Myocyte (in vitro differentiated cells): ENCODE results near the gene KATNB1. TPM values are rescaled to one million over a fixed set of nuclear protein-coding genes. Genes with fewer than 3 reads are reported as not detected.
"Not testable (repeated sequence)": the region's sequence is repeated elsewhere in the genome, so short reads cannot be mapped to it uniquely, and the experiment has no call there.

Source experiments
- DNase-seq: peaks from one replicate; pipeline ENCODE4 v3.0.0-alpha.2; 2012; ENCODE audit warnings: low read depth
- total RNA-seq: library from RNA; depleted of rRNA; stranded (reverse); fragments of >200 nt; gene quantifications from 2 replicates; pipeline ENCODE4 v1.2.3, GENCODE V29; 2014

Gene KATNB1
- total RNA-seq, 1 donor from 2014 or later = 51.3 TPM

DNA sequence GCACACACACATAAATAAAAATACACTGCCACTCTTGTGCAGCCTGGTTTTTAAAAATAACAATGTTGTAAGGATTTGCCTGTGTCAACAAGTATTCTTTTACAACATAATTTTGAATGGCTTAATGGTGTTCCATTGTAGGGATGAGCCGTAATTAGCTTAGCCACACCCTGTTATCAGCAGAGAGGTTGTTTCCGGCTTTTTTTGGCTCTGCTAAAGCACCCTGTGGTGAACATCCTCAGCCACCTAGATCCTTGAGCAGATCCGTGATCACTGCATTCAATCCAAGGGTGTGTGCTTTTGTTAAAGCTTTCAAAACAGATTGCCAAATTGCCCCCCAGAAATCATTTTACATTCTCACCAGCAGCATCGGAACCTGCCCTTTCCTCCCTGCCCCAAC lies 7.0 kb downstream of the KATNB1 start:
- DNase-seq = peak; percentile 67

GRCh38 chr16:57743458-57743857 lies 7.9 kb downstream of the KATNB1 start:
- peak; percentile 62 for DNase-seq

DNA sequence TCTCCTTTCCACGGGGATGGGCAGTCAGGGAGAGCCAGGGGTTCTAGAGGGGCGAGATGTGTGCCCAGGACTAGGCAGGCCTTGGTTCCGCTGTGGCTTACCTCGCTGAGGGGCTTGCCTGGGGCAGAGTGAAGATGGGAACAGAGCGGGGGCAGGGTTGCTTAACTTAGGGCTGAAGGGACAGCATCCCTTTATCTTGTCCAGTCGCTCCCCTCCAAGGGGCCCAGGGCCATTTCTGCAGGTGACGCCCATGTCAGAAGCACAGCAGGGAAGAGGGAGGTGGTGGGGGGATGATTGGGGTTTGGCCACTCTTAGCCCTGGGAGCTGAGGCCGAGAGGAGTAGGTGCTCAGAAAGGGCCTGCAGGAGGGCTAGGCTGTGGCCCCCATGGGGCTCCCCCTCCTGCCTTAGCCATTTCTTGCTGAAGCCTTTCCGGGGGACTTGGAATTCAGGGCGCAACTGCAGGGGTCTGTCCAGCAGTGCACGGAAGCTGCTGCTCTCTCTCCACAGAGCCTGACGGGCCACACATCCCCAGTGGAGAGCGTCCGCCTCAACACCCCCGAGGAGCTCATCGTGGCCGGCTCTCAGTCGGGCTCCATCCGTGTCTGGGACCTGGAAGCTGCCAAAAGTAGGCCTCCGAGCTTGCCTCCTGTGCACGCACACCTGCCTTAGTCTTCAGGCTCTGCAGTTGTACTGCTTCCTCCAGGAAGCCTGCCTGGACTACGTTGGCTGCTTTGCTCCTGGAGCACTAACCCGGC lies 8.5 kb downstream of the KATNB1 start:
- no peak for DNase-seq

DNA sequence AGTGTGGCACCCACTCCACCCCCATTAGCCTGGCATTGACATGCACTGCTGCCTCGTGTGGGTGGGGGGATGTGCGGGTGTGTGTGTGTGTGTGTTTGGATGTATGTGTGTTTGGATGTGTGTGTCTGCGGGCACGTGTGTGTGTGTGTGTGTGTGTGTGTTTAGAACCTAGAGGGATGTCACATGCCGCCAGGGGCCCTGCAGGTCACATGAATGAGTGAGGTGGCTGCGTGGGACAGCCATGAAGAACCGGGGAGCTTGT lies 9.0 kb downstream of the KATNB1 start:
- DNase-seq = no peak

DNA sequence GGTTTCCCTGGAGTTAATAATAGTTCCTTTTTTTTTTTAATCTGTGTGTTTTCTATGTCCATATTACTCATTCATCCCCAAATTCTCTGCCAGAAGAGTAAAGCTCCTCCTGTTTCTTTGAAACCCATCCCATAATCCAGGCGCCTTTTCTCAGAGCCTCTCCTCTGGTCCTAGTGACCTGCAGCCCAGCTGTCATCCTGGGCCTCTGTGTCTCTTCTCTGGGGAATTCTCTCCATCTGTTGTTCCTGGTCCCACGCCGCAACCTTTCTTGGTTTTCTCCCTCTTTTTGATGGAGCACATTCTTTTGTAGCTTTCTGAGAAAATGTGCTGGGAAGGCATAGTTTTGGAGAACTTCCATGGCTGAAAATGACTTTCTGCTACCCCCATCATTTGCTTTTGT lies 10.2 kb downstream of the KATNB1 start:
- DNase-seq = no peak

GRCh38 chr16:57746316-57746715 lies 10.7 kb downstream of the KATNB1 start:
- DNase-seq = not testable (repeated sequence)

DNA sequence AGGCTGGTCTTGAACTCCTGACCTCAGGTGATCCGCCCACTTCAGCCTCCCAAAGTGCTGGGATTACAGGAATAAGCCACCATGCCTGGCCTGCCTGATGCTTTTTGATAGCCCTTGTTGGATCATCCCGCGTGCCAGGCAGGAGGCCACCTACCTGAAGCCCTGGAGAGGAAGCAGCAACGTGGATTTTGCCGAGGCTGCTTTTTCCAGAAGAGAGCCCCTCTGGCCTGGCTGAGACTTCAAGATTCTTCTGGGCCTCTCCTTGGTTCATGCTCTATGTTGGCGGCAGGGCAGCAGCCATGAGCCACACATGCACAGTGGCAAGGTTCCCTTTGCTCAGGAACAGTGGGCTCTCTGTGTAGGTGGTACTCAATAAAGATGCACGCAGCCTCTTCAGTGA lies 11.5 kb downstream of the KATNB1 start:
- no peak for DNase-seq

DNA sequence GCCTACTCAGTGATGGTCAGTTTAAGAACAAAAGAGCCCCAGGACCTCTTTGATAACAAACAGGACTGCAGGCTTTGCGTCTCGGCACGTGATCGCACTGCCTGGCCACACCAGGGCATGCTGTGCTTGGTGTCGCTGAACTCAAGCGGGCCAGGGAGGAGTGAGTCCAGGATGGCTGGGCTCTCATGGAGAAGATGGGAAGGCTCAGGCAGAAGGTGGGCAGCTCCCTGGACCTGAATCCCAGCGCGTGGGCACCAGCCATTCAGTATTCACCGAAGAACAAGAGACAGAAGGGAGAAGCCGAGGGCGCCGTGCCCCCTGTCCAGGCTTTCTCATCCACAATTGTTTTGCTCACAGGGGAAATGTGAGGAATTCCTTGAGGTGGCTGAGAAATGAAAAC lies 11.9 kb downstream of the KATNB1 start:
- no peak for DNase-seq

- no peak for DNase-seq
Observed at GRCh38 chr16:57747996-57748395, 12.4 kb downstream of the KATNB1 start.

DNA sequence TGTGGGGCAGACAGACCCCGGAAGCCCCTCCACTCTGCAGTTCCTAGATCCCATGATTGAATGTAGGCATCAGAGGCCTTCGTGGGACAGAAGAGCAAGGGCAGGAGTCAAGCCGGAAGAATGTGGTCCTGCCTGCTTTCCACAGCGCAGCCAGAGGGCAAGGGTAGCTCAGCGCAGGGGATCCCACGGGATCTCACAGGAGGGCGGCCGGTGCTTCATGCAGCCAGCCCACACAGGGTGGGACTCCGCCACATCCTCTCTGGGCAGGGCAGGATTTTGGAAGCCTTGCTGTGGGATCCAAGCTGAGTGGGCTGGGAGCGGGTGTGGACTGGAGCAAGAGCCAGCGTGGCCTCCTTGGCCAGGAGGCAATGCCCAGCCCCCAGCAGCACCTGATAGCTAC lies 13.0 kb downstream of the KATNB1 start:
- DNase-seq = no peak

GRCh38 chr16:57749101-57749692 lies 13.6 kb downstream of the KATNB1 start:
- no peak for DNase-seq

- DNase-seq = no peak
Observed at GRCh38 chr16:57749856-57750452, 14.4 kb downstream of the KATNB1 start.

DNA sequence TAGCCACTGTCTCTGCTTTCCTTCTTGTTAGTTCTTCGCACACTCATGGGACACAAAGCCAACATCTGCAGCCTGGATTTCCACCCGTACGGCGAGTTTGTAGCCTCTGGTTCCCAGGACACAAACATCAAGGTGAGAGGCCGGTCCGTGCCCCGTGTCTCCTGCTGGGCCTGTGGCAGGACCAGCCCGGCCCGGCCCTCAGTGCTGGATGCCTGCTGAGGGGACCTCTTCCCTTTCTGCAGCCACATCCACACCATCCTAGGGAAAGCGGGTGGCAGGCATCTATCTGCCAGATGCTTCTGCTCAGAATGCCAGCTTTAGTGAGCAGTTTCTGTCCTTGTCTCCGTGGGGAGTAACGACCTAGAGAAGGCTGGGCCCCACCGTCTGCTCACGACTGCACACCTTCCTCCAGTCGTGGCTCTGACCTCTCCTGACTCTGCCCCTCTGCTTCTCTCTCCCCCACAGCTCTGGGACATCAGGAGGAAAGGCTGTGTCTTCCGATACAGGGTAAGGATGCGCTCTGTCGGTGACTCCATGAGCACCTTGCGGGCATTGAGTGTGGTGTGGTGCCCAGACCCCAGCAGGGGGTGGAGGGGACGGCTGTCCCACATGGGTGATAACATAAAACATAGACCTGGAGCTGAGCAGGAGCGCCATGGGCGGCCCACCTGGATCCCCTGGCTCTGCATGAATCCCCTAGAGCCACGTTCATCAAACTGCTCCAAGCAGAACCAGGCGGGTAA lies 15.4 kb downstream of the KATNB1 start:
- DNase-seq = no peak

DNA sequence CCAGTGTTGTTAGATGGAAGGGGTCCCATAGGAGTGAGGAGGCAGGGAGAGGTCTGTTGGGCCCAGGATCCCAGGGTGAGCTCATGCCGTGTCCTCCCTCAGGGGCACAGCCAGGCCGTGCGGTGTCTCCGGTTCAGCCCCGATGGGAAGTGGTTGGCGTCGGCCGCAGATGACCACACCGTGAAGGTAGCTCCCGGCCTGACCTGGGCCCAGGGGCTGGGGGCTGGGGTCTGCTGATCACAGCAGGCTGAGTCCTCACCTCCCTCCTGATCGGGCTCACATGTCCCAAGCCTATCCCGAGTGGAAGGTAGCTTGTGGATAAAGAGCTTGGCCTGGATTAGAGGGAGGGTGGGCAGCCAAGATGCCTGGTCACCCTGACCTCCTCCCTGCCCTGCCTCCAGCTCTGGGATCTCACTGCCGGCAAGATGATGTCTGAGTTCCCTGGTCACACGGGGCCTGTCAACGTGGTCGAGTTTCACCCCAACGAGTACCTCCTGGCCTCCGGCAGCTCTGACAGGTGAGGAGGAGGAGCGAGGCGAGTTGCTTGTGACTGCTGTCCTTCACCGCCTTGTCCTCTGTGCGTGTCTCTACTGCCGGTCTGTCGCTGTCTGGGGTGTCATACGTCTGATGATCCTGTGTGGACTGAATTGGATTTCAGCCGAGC lies 16.1 kb downstream of the KATNB1 start:
- DNase-seq = no peak

DNA sequence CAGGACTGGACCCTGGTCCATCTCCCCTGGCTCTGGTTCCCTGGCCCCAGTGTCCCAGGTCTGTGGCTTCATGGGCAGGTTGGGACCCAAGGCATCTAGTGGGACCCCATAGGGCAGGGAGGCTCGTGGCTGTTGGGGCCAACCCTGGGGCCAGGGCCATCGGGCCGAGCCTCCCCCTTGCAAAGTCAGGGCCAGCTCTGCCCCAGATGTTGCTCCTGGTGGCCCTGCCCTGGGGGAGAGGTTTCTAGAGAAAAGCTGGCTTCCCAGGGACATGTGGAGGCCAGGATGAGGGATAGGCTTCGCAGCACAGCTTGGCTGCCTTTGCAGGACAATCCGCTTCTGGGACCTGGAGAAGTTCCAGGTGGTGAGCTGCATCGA lies 16.6 kb downstream of the KATNB1 start:
- no peak for DNase-seq

DNA sequence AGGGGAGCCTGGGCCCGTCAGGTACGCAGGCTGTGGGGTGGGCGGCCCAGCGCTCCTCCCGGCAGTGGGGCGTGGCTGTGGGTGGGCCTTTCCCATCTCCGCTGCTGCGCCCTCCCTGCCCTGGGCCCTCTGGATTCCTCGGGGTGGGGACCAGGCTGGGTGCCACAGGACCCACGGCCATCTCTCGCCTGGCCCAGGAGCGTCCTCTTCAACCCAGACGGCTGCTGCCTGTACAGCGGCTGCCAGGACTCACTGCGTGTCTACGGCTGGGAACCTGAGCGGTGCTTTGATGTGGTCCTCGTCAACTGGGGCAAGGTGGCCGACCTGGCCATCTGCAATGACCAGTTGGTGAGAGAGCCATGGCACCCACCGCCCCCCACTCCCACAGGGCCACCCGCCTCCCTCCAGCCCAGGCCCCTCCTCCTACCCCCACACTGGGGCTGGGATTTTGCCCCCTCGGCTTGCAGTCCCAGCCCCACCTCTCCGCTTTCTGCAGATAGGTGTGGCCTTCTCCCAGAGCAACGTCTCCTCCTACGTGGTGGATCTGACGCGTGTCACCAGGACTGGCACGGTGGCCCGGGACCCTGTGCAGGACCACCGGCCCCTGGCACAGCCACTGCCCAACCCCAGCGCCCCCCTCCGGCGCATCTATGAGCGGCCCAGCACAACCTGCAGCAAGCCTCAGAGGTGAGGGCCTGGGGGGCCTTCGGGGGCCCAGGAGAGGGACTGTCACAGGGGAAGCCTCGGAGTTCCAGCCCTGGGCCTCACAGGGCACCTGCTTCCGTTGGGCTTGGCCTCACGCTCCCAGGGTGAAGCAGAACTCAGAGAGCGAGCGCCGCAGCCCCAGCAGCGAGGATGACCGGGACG lies 17.2 kb downstream of the KATNB1 start:
- DNase-seq = no peak

DNA sequence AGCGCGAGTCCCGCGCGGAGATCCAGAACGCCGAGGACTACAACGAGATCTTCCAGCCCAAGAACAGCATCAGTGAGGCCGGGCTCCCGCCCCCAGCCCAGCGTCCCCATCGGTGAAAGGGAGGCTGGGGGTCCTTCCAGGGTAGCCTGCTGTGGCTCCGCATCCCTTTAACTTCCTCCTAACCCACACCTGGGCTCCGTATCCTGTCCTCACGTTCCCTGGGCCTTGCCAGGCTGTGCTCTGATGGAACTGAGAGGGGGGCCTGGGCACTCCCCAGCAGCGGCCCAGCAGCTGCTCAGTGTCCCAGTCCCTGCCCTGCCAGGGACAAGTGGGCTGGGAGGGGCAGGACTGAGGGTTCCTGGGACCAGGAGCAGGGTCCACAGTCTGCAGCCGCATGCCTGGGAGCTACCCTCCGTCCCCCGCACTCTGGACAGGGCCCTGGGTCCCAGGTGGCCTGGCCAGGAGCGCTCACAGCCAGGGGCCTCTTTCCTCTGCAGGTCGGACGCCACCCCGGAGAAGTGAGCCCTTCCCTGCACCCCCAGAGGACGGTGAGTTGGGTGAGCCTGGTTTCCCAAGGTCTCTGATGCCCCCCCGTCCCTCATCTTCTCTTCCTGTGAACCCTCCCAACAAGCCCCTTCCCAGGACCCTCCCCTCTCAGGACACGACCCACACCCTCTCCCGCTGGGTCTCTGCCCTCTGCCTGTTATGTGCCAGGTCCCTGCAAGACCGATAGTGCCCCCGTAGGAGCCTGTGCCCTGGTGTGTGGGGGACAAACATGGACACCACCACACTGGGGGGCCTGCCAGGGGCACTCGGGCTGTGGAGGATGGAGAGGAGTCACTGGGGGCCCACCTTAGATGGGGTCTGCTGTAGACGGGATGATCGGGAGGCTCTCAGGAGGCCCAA lies 18.1 kb downstream of the KATNB1 start:
- no peak for DNase-seq

GRCh38 chr16:57754354-57755060 lies 18.9 kb downstream of the KATNB1 start:
- peak; percentile 57 for DNase-seq

GRCh38 chr16:57755061-57755684 lies 19.6 kb downstream of the KATNB1 start:
- DNase-seq = no peak
